Tibial artery (tissue), 4 donors: Measurements from ENCODE around the gene MTCL1.

ENCODE experiments used
- DNase-seq, 2 donors: peaks; one replicate each; pipeline ENCODE4 v3.0.0-alpha.2; 2019
- H3K27ac ChIP-seq, 2 donors: fragments of 200-600 bp; sonication (generic) in 1 of 2; 1 replicate in 1 of 2; 2 replicates in 1 of 2; pipeline ENCODE4 v1.5.1; 2018 to 2019; ENCODE audit warnings: mild to moderate bottlenecking in 1 of 2
- H3K27me3 ChIP-seq, 2 donors: fragments of 200-600 bp; sonication (generic) in 1 of 2; one replicate each; pipeline versions ENCODE4 v1.5.1 to v1.6.0; 2016 to 2019
- H3K36me3 ChIP-seq, 3 donors: fragments of 200-600 bp; sonication (generic) in 2 of 3; one replicate each; pipeline ENCODE4 v1.5.1; 2016 to 2019; ENCODE audit warnings: mild to moderate bottlenecking in 2 of 3
- H3K4me1 ChIP-seq, 4 donors: fragments of 200-600 bp; sonication (generic) in 2 of 4; 1 replicate in 3 of 4; 2 replicates in 1 of 4; pipeline ENCODE4 v1.5.1; 2016 to 2019
- H3K4me3 ChIP-seq, 2 donors: fragments of 200-600 bp; sonication (generic) in 1 of 2; 1 replicate in 1 of 2; 2 replicates in 1 of 2; pipeline ENCODE4 v1.5.1; 2018 to 2019; ENCODE audit warnings: mild to moderate bottlenecking in 2 of 2
- H3K9me3 ChIP-seq, 3 donors: fragments of 200-600 bp; sonication (generic) in 1 of 3; one replicate each; pipeline ENCODE4 v1.5.1; 2016 to 2019
- CTCF ChIP-seq, 2 experiments: fragments of 200-600 bp in 1 of 2; fragments of 450-650 bp in 1 of 2; IDR thresholded peaks; one replicate each; pipeline ENCODE4 v1.5.1; 2017 to 2019; ENCODE audit warnings: antibody characterized with exemption in 2 of 2, mild to moderate bottlenecking in 1 of 2, moderate library complexity in 1 of 2
- intact Hi-C: fragments of 100-400 bp; cut with DNase I; formaldehyde crosslinking; loops from one replicate; pipeline ENCODE4 v1.15.0; 2023; ENCODE audit warnings: low total_unique reads

Gene MTCL1

GRCh38 chr18:8726963-8727705 lies 21.8 kb downstream of the MTCL1 start:
- intact Hi-C loops: no loop called here
- no peak overlapping the region for H3K4me3 ChIP-seq
- H3K27ac ChIP-seq: no peak overlapping the region
- TF ChIP-seq CTCF (IDR thresholded peaks at IDR 0.05): no peak
- no peak for DNase-seq
- H3K9me3 ChIP-seq: no peaks in the 10 kb centered on the region
- H3K27me3 ChIP-seq: no peaks in the 10 kb centered on the region
- no peaks in the 10 kb centered on the region for H3K36me3 ChIP-seq
- H3K4me1 ChIP-seq: peaks cover 0 to 10% (median 0%) of the 10 kb centered on the region in 4 donors

GRCh38 chr18:8730080-8730827 lies 24.9 kb downstream of the MTCL1 start:
- no peak overlapping the region for H3K27ac ChIP-seq
- intact Hi-C loops: no loop called here
- H3K4me3 ChIP-seq: no peak overlapping the region
- H3K36me3 ChIP-seq: no peaks in the 10 kb centered on the region
- TF ChIP-seq CTCF (IDR thresholded peaks at IDR 0.05): no peak
- H3K27me3 ChIP-seq: no peaks in the 10 kb centered on the region
- no peaks in the 10 kb centered on the region for H3K9me3 ChIP-seq
- peak in 1 of 2 donors; percentile 66 for DNase-seq
- H3K4me1 ChIP-seq: peaks cover 0 to 10% (median 0%) of the 10 kb centered on the region in 4 donors

- H3K4me1 ChIP-seq: peaks cover 0 to 10% (median 0%) of the 10 kb centered on the region in 4 donors
Observed at GRCh38 chr18:8732442-8733360, 27.3 kb downstream of the MTCL1 start.

GRCh38 chr18:8734496-8734895 lies 29.1 kb downstream of the MTCL1 start:
- Histone ChIP-seq H3K9me3 (no peaks in the 10 kb centered on the region), H3K4me3 (no peak overlapping the region), H3K27ac (no peak overlapping the region), H3K4me1 (peaks cover 0 to 10% (median 0%) of the 10 kb centered on the region in 4 donors), H3K36me3 (no peaks in the 10 kb centered on the region), H3K27me3 (no peaks in the 10 kb centered on the region)
- DNase-seq: no peak
- intact Hi-C loops: no loop called here
- no peak for TF ChIP-seq CTCF (IDR thresholded peaks at IDR 0.05)

More at GRCh38 chr18:8732442-8733360, 27.3 kb downstream of the MTCL1 start:
- DNase-seq: no peak
- H3K27ac ChIP-seq: no peak overlapping the region
- no peaks in the 10 kb centered on the region for H3K36me3 ChIP-seq
- H3K9me3 ChIP-seq: no peaks in the 10 kb centered on the region
- no peaks in the 10 kb centered on the region for H3K27me3 ChIP-seq
- no peak for TF ChIP-seq CTCF (IDR thresholded peaks at IDR 0.05)
- H3K4me3 ChIP-seq: no peak overlapping the region
- intact Hi-C loops: no loop called here

GRCh38 chr18:8735274-8735673 lies 29.9 kb downstream of the MTCL1 start:
- DNase-seq: no peak
- H3K27me3 ChIP-seq: no peaks in the 10 kb centered on the region
- intact Hi-C loops: no loop called here
- no peaks in the 10 kb centered on the region for H3K9me3 ChIP-seq
- no peak for TF ChIP-seq CTCF (IDR thresholded peaks at IDR 0.05)
- H3K27ac ChIP-seq: no peak overlapping the region
- peaks cover 0 to 4% (median 0%) of the 10 kb centered on the region in 4 donors for H3K4me1 ChIP-seq
- no peaks in the 10 kb centered on the region for H3K36me3 ChIP-seq
- H3K4me3 ChIP-seq: no peak overlapping the region
